A549 treated with GW870086 at 1 μM for 4 hours (cell line): ENCODE results near the gene KIT. TPM values are rescaled to one million over a fixed set of nuclear protein-coding genes. Genes with fewer than 3 reads are reported as not detected.

ENCODE experiments used
- total RNA-seq: library from RNA; stranded (reverse); fragments of 200-300 nt; extraction: Qiagen RNA extraction; gene quantifications from 5 replicates; pipeline ENCODE4 v1.2.3, GENCODE V29; 2022; ENCODE audit warnings: low read depth

Gene KIT
- not detected in 5 replicates for total RNA-seq

GRCh38 chr4:54657551-54658251 lies at the start of gene KIT:
TSS of gene KIT (plus strand) at chr4:54657957. CDS start at chr4:54658015, 58 bp downstream.

